ENCODE results near the gene GPC5.
"Not testable (repeated sequence)": the region's sequence is repeated elsewhere in the genome, so short reads cannot be mapped to it uniquely, and the experiment has no call there.

Gene GPC5

DNA sequence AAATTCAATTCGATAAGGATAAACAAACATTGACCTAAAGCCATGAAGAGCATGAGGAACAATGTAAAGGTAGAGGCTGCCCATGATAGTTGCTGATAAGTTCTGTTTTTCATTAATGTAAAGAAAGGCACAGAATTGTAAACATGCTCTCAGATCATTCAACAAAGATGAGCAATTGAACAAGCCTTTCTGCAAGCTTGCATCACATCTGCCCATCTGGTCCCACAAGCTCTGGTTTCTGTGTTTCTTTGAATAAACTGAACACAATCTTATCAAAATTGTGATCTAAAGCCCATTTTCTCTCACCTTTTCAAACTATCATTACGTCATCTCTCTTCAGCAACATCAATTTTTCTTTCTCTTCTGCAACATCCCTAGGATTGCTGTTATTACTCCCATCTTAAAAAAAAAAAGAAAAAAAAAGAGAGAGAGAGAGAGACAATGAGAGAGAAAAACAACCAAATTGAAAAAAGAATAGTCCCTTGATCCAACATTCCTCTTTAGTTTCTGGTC is 1340.9 kb downstream of the GPC5 start:
- no peaks in the 10 kb centered on the region for H3K27me3 Mint-ChIP-seq
- no peaks in the 10 kb centered on the region for H3K4me1 Mint-ChIP-seq (ENCODE audit: low read depth)
- no peaks in the 10 kb centered on the region for H3K36me3 Mint-ChIP-seq (ENCODE audit: low read depth)
- H3K9me3 Mint-ChIP-seq: peaks cover 37% of the 10 kb centered on the region
- no peak overlapping the region for H3K4me3 Mint-ChIP-seq
- H3K27ac Mint-ChIP-seq: no peak overlapping the region
- intact Hi-C loops (cut with micrococcal nuclease): no loop called here

DNA sequence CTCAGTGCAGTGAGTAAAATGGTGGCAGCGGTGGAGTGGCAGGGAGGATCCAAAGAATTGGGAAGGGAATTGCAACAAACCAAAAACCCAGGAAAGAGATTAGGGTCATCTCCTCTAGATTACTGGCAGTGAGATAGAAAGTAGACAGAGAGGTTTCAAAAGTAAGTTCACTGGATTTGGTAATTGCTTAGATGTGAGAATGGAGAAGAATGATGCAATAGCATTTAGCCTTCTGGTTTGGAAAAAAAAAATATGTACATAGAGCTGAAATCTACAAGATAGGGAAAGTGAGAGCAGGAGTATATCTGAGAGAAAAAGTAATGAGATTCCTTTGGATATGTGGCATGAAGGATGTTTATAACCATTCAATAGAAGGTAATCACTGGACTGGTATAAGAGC is 1345.6 kb downstream of the GPC5 start:
- intact Hi-C loops (cut with micrococcal nuclease): no loop called here
- no peak overlapping the region for H3K27ac Mint-ChIP-seq
- no peaks in the 10 kb centered on the region for H3K36me3 Mint-ChIP-seq (ENCODE audit: low read depth)
- no peak overlapping the region for H3K4me3 Mint-ChIP-seq
- no peaks in the 10 kb centered on the region for H3K4me1 Mint-ChIP-seq (ENCODE audit: low read depth)
- no peaks in the 10 kb centered on the region for H3K27me3 Mint-ChIP-seq
- peaks cover 32% of the 10 kb centered on the region for H3K9me3 Mint-ChIP-seq

DNA sequence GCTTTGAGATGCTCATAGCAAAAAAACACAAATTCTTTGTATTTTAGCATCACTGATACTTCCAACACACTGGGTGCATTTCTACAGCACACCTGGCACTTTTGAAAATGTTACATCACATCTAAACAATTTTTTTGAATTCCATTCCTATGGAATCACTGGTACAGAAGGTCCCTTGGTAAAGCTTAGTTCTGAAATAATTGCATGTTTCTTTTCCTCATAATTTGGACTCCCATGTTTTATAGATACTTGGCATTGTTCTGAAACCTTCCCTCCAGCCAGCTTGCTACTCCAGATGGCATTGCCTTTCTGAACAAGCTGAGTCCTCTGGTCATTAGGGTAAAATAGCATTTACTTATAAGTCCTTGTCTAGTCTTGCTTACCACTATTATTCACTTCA is 1346.8 kb downstream of the GPC5 start:
- Mint-ChIP-seq H3K27ac (no peak overlapping the region), H3K27me3 (no peaks in the 10 kb centered on the region), H3K4me1 (ENCODE audit: low read depth) (no peaks in the 10 kb centered on the region), H3K9me3 (peaks cover 24% of the 10 kb centered on the region), H3K4me3 (no peak overlapping the region), H3K36me3 (ENCODE audit: low read depth) (no peaks in the 10 kb centered on the region)
- intact Hi-C loops (cut with micrococcal nuclease): no loop called here

DNA sequence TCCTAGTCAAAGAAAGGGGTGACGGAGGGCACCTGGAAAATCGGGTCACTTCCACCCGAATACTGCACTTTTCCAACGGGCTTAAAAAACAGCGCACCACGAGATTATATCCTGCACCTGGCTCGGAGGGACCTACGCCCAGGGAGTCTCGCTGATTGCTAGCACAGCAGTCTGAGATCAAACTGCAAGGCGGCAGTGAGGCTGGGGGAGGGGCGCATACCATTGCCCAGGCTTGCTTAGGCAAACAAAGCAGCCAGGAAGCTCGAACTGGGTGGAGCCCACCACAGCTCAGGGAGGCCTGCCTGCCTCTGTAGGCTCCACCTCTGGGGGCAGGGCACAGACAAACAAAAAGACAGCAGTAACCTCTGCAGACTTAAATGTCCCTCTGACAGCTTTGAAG is 1354.3 kb downstream of the GPC5 start:
- H3K36me3 Mint-ChIP-seq (ENCODE audit: low read depth); H3K27ac Mint-ChIP-seq; H3K4me3 Mint-ChIP-seq; intact Hi-C loops (cut with micrococcal nuclease); H3K27me3 Mint-ChIP-seq; H3K4me1 Mint-ChIP-seq (ENCODE audit: low read depth): not testable (repeated sequence)
- H3K9me3 Mint-ChIP-seq: peaks cover 34% of the 10 kb centered on the region

DNA sequence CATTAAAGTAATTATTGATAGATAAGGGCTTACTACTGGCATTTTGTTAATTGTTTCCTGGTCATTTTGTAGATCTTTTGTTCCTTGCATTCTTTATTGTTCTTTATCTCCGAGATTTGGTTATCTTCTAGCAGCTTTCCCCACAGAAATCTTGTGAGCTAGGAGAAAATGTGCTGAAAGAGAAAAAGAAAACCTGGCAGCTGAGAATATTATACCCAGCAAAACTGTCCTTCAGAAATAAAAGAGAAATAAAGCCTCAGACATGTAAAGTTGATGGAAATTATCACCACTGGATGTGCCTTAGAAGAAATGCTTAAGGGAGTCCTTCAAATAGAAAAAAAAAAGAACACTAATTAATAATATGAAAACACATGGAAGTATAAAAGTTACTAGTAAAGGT is 1363.3 kb downstream of the GPC5 start:
- H3K36me3 Mint-ChIP-seq (ENCODE audit: low read depth): no peaks in the 10 kb centered on the region
- H3K27ac Mint-ChIP-seq: no peak overlapping the region
- no peaks in the 10 kb centered on the region for H3K4me1 Mint-ChIP-seq (ENCODE audit: low read depth)
- H3K4me3 Mint-ChIP-seq: no peak overlapping the region
- H3K9me3 Mint-ChIP-seq: peaks cover 36% of the 10 kb centered on the region
- intact Hi-C loops (cut with micrococcal nuclease): no loop called here
- H3K27me3 Mint-ChIP-seq: no peaks in the 10 kb centered on the region

DNA sequence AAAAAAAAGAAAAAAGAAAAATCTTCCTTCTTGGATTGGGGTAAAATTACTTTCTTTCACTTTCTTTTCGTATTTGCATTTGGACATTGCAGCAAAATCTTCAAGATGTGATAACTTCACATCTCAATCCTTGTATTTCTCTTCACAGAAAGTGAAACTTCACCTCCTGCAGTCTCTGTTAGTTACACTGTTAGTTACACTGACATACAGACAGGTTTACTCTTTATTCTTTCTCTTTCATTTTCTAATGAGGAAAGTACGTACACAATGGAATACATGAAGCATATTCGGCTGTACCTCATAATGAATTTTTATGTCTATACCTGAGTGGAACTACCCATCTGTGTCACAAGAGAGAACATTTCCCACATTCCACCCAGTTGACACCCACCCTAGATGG is 1369.0 kb downstream of the GPC5 start:
- intact Hi-C loops (cut with micrococcal nuclease): no loop called here
- Mint-ChIP-seq H3K27me3 (no peaks in the 10 kb centered on the region), H3K36me3 (ENCODE audit: low read depth) (no peaks in the 10 kb centered on the region), H3K4me1 (ENCODE audit: low read depth) (no peaks in the 10 kb centered on the region), H3K9me3 (peaks cover 75% of the 10 kb centered on the region), H3K27ac (no peak overlapping the region), H3K4me3 (no peak overlapping the region)

DNA sequence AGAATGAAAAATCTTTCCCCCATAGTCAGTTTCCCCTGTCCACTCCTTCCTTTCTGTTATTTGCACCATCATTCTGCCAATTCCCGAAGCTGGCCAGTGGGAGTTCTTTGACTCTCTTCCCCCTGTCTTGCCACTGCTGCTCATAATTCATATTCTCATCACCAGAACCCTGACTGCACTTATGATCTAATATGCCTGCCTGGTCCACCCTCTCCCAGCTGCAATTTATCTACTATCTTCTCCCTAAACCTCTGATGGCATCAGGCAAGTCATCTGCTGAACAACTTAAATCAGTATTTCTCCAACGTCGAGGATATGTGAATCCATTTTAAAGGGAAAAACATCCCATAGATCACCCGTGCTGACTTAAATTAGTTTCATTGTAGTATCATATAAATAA is 1370.2 kb downstream of the GPC5 start:
- Mint-ChIP-seq H3K27me3 (no peaks in the 10 kb centered on the region), H3K4me1 (ENCODE audit: low read depth) (no peaks in the 10 kb centered on the region), H3K9me3 (peaks cover 72% of the 10 kb centered on the region), H3K27ac (no peak overlapping the region), H3K4me3 (no peak overlapping the region), H3K36me3 (ENCODE audit: low read depth) (no peaks in the 10 kb centered on the region)
- intact Hi-C loops (cut with micrococcal nuclease): no loop called here

DNA sequence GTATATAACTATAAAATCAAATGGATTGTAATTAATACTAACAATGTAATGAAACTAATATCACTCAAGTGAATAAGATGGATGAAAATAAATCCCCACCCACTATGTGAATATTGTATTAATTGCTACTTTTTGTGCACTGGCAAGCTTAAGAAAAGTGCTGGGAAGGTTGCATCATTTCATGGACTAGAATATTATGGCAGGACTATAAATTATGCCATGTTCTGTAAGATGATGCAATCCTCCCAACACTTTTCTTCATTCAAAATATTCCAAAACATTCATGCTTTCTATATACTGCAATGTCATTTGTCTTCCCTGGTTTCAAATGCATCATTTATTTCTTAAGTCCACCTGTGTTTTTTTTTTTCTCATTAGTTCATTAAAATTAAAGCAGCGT is 1370.6 kb downstream of the GPC5 start:
- intact Hi-C loops (cut with micrococcal nuclease): no loop called here
- Mint-ChIP-seq H3K4me3 (no peak overlapping the region), H3K27me3 (no peaks in the 10 kb centered on the region), H3K27ac (no peak overlapping the region), H3K36me3 (ENCODE audit: low read depth) (no peaks in the 10 kb centered on the region), H3K4me1 (ENCODE audit: low read depth) (no peaks in the 10 kb centered on the region), H3K9me3 (peaks cover 72% of the 10 kb centered on the region)

DNA sequence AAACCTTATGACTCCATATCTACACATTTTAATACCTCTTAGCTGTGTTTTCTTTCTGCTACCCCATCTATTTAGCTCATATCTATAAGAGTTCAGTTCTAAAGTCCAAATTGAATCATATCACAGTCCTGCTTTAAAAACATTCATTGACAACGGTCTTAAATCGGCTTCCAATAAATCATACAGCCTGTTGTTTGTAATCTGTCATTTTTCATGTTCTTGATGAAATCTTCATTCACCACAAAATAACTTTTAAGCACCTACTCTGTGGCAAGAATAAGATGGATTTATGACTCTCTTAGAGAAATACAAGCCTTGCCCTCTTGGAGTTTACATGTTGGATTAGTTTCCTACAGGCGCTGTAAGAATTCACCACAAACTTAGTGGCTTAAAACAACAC is 1377.2 kb downstream of the GPC5 start:
- Mint-ChIP-seq H3K27ac (no peak overlapping the region), H3K4me3 (no peak overlapping the region), H3K9me3 (peaks cover 43% of the 10 kb centered on the region), H3K27me3 (no peaks in the 10 kb centered on the region), H3K4me1 (ENCODE audit: low read depth) (no peaks in the 10 kb centered on the region), H3K36me3 (ENCODE audit: low read depth) (no peaks in the 10 kb centered on the region)
- intact Hi-C loops (cut with micrococcal nuclease): no loop called here

DNA sequence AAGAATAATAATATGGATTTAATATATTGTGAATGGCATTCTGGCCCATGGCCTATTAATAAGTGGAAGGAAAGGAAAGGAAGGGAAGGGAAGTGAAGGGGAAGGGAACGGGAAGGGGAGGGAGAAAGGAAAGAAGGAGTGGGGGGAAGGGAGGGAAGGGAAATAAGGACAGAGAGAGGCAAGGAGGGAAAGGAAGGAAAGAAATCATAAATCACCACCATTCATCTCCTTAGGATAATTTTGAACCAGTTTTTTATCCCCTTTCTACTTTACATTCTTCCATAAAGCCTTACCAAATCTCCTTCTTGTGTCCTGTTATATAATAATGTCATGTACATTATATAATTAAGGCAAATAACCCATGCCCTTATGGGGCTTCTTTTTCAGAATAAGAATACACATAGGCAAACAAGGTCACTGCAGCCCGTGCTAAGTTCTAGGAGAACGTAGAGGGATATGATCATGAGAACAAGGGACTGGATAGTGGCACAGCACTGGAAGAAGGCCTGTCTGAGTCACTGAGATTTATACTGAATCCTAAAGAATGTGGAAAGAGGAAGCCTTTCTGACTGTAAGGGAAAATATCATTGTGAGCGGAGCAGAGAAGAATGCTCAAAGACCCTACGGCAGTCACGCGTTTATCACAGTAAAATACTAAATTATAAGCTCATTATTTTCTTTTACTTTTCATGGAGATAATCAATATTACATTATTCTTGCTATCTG is 1383.7 kb downstream of the GPC5 start:
- no peaks in the 10 kb centered on the region for H3K27me3 Mint-ChIP-seq
- no peaks in the 10 kb centered on the region for H3K36me3 Mint-ChIP-seq (ENCODE audit: low read depth)
- no peaks in the 10 kb centered on the region for H3K4me1 Mint-ChIP-seq (ENCODE audit: low read depth)
- intact Hi-C loops (cut with micrococcal nuclease): no loop called here
- no peak overlapping the region for H3K4me3 Mint-ChIP-seq
- H3K9me3 Mint-ChIP-seq: peaks cover 26% of the 10 kb centered on the region
- no peak overlapping the region for H3K27ac Mint-ChIP-seq

DNA sequence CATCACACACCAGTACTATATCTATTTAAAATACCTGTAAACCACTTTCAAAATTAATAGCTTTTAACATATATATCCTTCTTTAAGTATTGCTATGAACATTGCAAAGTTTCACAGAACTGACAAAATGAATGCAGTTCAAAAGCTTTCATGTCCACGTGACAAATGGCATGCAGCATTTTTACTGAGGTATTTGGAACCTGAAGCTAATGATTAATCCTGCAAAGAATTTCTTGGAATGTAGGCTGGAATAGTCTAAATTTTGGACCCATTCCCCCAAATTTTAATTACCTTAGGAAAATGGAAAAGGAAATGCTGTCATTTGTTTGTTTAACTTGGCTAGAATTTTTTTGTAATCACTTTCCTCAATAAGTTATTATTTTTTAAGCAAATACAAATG is 1404.4 kb downstream of the GPC5 start:
- Mint-ChIP-seq H3K36me3 (ENCODE audit: low read depth) (no peaks in the 10 kb centered on the region), H3K9me3 (peaks cover 9% of the 10 kb centered on the region), H3K27ac (no peak overlapping the region), H3K4me1 (ENCODE audit: low read depth) (no peaks in the 10 kb centered on the region), H3K27me3 (no peaks in the 10 kb centered on the region), H3K4me3 (no peak overlapping the region)
- intact Hi-C loops (cut with micrococcal nuclease): no loop called here

DNA sequence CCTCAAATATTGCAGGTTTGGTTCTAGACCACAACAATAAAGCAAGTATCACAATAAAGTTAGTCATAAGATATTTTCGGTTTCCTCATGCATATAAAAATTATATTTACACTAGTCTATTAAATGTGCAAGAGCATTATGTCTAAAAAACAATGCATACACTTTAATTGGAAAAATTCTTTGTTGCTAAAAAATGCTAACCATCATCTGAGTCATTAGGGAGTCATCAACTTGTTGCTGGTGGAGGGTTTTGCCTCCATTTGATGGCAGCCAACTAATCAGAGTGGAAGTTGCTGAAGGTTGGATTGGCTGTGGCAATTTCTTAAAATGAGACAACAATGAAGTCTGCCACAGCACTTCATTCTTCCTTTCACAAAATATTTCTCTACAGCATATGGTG is 1405.9 kb downstream of the GPC5 start:
- no peak overlapping the region for H3K4me3 Mint-ChIP-seq
- no peaks in the 10 kb centered on the region for H3K36me3 Mint-ChIP-seq (ENCODE audit: low read depth)
- no peak overlapping the region for H3K27ac Mint-ChIP-seq
- H3K4me1 Mint-ChIP-seq (ENCODE audit: low read depth): no peaks in the 10 kb centered on the region
- peaks cover 9% of the 10 kb centered on the region for H3K9me3 Mint-ChIP-seq
- no peaks in the 10 kb centered on the region for H3K27me3 Mint-ChIP-seq
- intact Hi-C loops (cut with micrococcal nuclease): no loop called here

DNA sequence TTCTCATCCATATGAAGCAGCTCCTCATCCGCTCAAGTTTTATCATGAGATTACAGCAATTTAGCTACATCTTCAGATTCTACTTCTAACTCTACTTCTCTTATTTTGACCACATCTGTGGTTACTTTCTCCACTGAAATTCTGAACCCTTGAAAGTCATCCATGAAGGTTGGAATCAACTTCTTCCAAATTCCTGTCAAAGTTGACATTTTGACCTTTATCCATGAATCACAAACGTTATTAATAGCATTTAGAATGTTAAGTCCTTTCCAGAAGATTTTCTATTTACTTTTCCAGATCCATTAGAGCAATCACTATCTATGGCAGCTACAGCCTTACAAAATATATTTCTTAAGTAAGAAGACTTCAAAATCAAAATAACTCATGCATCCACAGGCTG is 1406.5 kb downstream of the GPC5 start:
- Mint-ChIP-seq H3K4me3 (no peak overlapping the region), H3K27me3 (no peaks in the 10 kb centered on the region), H3K4me1 (ENCODE audit: low read depth) (no peaks in the 10 kb centered on the region), H3K9me3 (peaks cover 9% of the 10 kb centered on the region), H3K36me3 (ENCODE audit: low read depth) (no peaks in the 10 kb centered on the region), H3K27ac (no peak overlapping the region)
- intact Hi-C loops (cut with micrococcal nuclease): no loop called here

DNA sequence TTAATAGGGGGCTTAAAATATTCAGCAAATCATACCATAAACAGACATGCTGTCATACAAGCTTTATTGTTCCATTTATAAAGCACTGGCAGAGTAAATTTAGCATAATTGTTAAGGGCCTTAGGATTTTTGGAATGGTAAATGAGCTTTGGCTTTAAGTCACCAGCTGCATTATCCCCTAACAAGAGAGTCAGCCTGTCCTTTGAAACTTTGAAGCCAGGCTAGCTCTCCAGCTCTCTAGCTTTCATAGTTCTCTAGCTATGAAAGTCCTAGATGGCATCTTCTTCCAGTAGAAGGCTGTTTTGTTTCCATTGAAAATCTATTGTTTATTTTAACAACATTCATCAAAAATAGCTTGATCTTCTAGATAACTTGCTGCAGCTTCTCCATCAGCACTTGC is 1407.3 kb downstream of the GPC5 start:
- H3K27ac Mint-ChIP-seq: no peak overlapping the region
- H3K9me3 Mint-ChIP-seq: peaks cover 9% of the 10 kb centered on the region
- H3K27me3 Mint-ChIP-seq: no peaks in the 10 kb centered on the region
- no peak overlapping the region for H3K4me3 Mint-ChIP-seq
- H3K4me1 Mint-ChIP-seq (ENCODE audit: low read depth): no peaks in the 10 kb centered on the region
- no peaks in the 10 kb centered on the region for H3K36me3 Mint-ChIP-seq (ENCODE audit: low read depth)
- intact Hi-C loops (cut with micrococcal nuclease): no loop called here

DNA sequence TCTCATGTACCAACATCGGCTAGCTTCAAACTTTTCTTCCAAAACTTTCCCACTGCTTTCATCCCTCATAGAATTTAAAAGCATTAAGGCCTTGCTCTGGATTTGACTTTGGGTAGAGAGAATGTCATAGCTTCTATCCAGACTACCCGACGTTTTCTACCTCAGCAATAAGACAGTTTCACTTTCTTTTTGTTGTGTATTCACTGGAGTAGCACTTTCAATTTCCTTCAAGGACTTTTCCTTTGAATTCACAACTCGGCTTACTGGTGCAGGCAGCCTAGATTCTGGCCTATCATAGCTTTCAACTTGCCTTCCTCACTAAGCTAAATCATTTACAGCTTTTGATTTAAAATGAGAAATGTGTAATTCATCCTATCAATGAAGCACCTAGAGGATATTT is 1407.8 kb downstream of the GPC5 start:
- Mint-ChIP-seq H3K4me3 (peak overlapping the region; percentile 13), H3K4me1 (ENCODE audit: low read depth) (no peaks in the 10 kb centered on the region), H3K27ac (no peak overlapping the region), H3K9me3 (peaks cover 9% of the 10 kb centered on the region), H3K36me3 (ENCODE audit: low read depth) (no peaks in the 10 kb centered on the region), H3K27me3 (no peaks in the 10 kb centered on the region)
- intact Hi-C loops (cut with micrococcal nuclease): no loop called here
